ENCODE results near the gene NAXD. TPM values are rescaled to one million over a fixed set of nuclear protein-coding genes. Genes with fewer than 3 reads are reported as not detected.

Gene NAXD
- total RNA-seq, 1 donor from 2014 or later: 32.7 TPM

GRCh38 chr13:110634558-110634957 is 19.2 kb downstream of the NAXD start:
- peaks cover 79% of the 10 kb centered on the region for H3K36me3 Mint-ChIP-seq (ENCODE audit: low read depth)
- no peak for ATAC-seq (ENCODE audit: low read depth)
- intact Hi-C loops (cut with micrococcal nuclease): no loop called here
- H3K27me3 Mint-ChIP-seq: no peaks in the 10 kb centered on the region
- POLR2A ChIA-PET: no interaction called here
- no peak overlapping the region for H3K27ac Mint-ChIP-seq
- no peaks in the 10 kb centered on the region for H3K4me1 Mint-ChIP-seq
- CTCF ChIA-PET: no interaction called here
- no peak overlapping the region for H3K4me3 Mint-ChIP-seq
- DNase-seq: no peak
- TF ChIP-seq, protein P1, sequence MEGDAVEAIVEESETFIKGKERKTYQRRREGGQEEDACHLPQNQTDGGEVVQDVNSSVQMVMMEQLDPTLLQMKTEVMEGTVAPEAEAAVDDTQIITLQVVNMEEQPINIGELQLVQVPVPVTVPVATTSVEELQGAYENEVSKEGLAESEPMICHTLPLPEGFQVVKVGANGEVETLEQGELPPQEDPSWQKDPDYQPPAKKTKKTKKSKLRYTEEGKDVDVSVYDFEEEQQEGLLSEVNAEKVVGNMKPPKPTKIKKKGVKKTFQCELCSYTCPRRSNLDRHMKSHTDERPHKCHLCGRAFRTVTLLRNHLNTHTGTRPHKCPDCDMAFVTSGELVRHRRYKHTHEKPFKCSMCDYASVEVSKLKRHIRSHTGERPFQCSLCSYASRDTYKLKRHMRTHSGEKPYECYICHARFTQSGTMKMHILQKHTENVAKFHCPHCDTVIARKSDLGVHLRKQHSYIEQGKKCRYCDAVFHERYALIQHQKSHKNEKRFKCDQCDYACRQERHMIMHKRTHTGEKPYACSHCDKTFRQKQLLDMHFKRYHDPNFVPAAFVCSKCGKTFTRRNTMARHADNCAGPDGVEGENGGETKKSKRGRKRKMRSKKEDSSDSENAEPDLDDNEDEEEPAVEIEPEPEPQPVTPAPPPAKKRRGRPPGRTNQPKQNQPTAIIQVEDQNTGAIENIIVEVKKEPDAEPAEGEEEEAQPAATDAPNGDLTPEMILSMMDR (IDR thresholded peaks at IDR 0.05): no peak
- no peaks in the 10 kb centered on the region for H3K9me3 Mint-ChIP-seq

DNA sequence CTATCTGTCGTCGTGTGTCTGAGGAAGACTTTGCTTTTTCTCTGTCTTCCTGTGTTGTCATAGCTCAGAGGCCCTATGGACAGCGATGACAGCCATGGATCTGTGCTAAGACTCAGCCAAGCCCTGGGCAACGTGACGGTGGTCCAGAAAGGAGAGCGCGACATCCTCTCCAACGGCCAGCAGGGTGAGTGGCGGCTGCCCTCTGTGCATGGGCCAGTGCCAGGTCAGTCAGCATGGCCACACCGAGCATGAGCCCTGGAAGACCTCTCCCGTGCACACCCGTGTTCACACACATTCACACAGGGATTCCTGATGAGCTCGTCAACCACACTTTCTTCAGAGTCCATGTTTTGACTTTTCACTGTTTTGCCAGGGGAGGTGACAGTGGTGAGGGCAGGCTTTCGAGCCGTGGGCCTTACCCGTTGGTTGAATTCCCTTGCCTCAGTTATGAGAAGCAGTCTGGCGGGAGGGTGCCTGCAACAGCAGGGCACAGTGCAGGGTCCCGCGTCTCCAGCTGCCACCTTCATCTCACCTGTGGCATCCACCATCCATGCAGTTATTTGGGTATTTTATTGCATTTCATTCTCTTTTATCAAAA is 20.2 kb downstream of the NAXD start:
- TF ChIP-seq, protein P1 (IDR thresholded peaks at IDR 0.05): no peak
- ATAC-seq (ENCODE audit: low read depth) (no peak), DNase-seq (no peak)
- ChIA-PET POLR2A (no interaction called here), CTCF (no interaction called here)
- peaks cover 81% of the 10 kb centered on the region for H3K36me3 Mint-ChIP-seq (ENCODE audit: low read depth)
- no peak overlapping the region for H3K4me3 Mint-ChIP-seq
- peaks cover 1% of the 10 kb centered on the region for H3K4me1 Mint-ChIP-seq
- H3K27ac Mint-ChIP-seq: no peak overlapping the region
- H3K9me3 Mint-ChIP-seq: no peaks in the 10 kb centered on the region
- H3K27me3 Mint-ChIP-seq: no peaks in the 10 kb centered on the region
- intact Hi-C loops (cut with micrococcal nuclease): no loop called here

GRCh38 chr13:110636053-110636475 is 20.7 kb downstream of the NAXD start:
- TF ChIP-seq, protein P1 (IDR thresholded peaks at IDR 0.05): no peak
- Mint-ChIP-seq H3K27me3 (no peaks in the 10 kb centered on the region), H3K27ac (no peak overlapping the region), H3K9me3 (no peaks in the 10 kb centered on the region), H3K4me1 (peaks cover 1% of the 10 kb centered on the region), H3K36me3 (ENCODE audit: low read depth) (peaks cover 81% of the 10 kb centered on the region), H3K4me3 (no peak overlapping the region)
- POLR2A ChIA-PET: no interaction called here
- DNase-seq (no peak), ATAC-seq (ENCODE audit: low read depth) (no peak)
- CTCF ChIA-PET: no interaction called here
- intact Hi-C loops (cut with micrococcal nuclease): no loop called here

DNA sequence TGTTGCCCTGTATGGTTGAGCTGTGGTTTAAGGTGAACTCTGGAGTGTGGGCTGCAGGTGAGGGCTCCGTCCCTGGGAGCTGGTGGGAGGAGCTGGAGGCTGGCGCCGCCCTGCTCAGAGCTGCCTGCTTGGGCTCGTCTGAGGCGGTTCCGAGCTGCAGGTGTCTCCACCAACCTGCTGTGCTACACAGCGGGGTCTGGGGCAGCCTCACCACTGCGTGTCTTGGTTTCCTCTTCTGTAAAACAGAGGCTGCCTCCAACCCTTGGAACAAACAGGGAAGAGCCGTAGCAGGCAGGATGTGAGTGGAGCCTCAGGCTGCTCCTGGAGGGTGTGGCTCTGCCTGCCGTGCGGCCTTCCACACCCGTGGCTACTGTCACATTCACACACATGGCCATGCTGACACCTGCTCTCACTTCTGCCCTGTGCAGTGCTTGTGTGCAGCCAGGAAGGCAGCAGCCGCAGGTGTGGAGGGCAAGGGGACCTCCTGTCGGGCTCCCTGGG is 21.4 kb downstream of the NAXD start:
- Mint-ChIP-seq H3K36me3 (ENCODE audit: low read depth) (peaks cover 85% of the 10 kb centered on the region), H3K27me3 (no peaks in the 10 kb centered on the region), H3K4me3 (no peak overlapping the region), H3K4me1 (peaks cover 1% of the 10 kb centered on the region), H3K9me3 (no peaks in the 10 kb centered on the region), H3K27ac (no peak overlapping the region)
- ATAC-seq (ENCODE audit: low read depth): no peak
- TF ChIP-seq, protein P1 (IDR thresholded peaks at IDR 0.05): no peak
- intact Hi-C loops (cut with micrococcal nuclease): no loop called here
- POLR2A ChIA-PET: no interaction called here
- no peak for DNase-seq
- CTCF ChIA-PET: no interaction called here

- Mint-ChIP-seq H3K36me3 (ENCODE audit: low read depth) (peaks cover 81% of the 10 kb centered on the region), H3K9me3 (no peaks in the 10 kb centered on the region), H3K27me3 (no peaks in the 10 kb centered on the region), H3K27ac (no peak overlapping the region), H3K4me3 (no peak overlapping the region), H3K4me1 (peaks cover 1% of the 10 kb centered on the region)
- intact Hi-C loops (cut with micrococcal nuclease): no loop called here
- ChIA-PET CTCF (no interaction called here), POLR2A (no interaction called here)
- DNase-seq (no peak), ATAC-seq (ENCODE audit: low read depth) (no peak)
- TF ChIP-seq, protein P1 (IDR thresholded peaks at IDR 0.05): no peak
These were observed 21.9 kb downstream of the NAXD start for GRCh38 chr13:110637275-110637674.

Data from activated B cell treated with CpG ODN at 0.5 μM for 24 hours (primary cell).